ENCODE results near the gene KRT74. TPM values are rescaled to one million over a fixed set of nuclear protein-coding genes. Genes with fewer than 3 reads are reported as not detected.

KRT74 gene
- total and polyA plus RNA-seq, 2 of the 13 experiments (the other 11 are each of a cell fraction or from before 2014, with no cell fraction given), result not detected

DNA sequence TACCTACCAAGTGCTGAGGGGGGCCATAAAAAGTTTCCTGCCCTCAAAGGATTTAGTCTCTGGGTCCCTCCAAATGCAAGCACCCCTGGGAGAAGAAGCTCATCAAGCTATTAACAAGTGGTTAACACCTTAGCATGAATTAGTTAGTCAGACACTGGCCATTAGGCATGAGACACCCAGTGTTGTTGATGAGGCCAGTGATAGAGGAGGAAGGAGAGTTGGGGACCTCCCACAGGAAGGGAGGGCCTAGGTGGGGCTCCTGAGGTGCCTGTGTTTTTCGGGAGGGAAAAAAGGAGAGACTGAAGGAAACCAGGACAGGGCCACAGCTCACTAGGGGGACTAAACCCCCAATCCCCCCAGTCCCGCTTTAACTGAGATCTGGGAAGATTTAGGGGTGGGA is 16.2 kb downstream of the KRT74 start:
- Histone ChIP-seq H3K4me2 (ENCODE audit: low read depth, low read length) (no peak overlapping the region), H3K4me3 (replicated peaks in 1 of 3; ENCODE audit: insufficient read depth in 1 of 3, low read depth in 2 of 3, low read length in 3 of 3) (no peak overlapping the region), H4K20me1 (ENCODE audit: insufficient read depth, low read length) (no peaks in the 10 kb centered on the region), H3K9me3 (ENCODE audit: low read length) (no peaks in the 10 kb centered on the region), H3K27ac (ENCODE audit: extremely low read length, insufficient read depth, low read length) (no peak overlapping the region), H2AFZ (ENCODE audit: low read length) (no peak overlapping the region), H3K27me3 (ENCODE audit: control insufficient read depth in 1 of 2, insufficient read depth in 2 of 2, low read length in 2 of 2) (peaks cover 1 to 35% of the 10 kb centered on the region in 2 experiments; a peak in 3 of 5 replicates), H3K9ac (ENCODE audit: insufficient read depth, low read depth, low read length) (no peak overlapping the region), H3K36me3 (replicated peaks in 1 of 2; ENCODE audit: control insufficient read depth in 1 of 2, insufficient read depth in 2 of 2, low read length in 2 of 2) (no peaks in the 10 kb centered on the region), H3K79me2 (ENCODE audit: insufficient read depth, low read length) (no peaks in the 10 kb centered on the region), H3K4me1 (ENCODE audit: insufficient read depth, low read length) (no peaks in the 10 kb centered on the region)
- no peak for ATAC-seq
- no TSS peak for BruUV-seq (replicated peaks)
- CTCF ChIA-PET (ENCODE audit: low intra/inter-chr PET ratio, low total read pairs), result no interaction called here
- FAIRE-seq, result no peak
- DNase-seq (ENCODE audit: low spot score), result no peak
- in situ Hi-C loops (cut with HindIII; ENCODE audit: extremely low pct_ligation_motif_present, low pct_unique_long_range_greater_than_20kb), result no loop called here
- POLR2A ChIA-PET, result no interaction called here
- 0% methylated on average over 2 of the region's 2 CpGs for WGBS (ENCODE audit: low lambda C conversion rate)
- intact Hi-C loops (cut with micrococcal nuclease; ENCODE audit: unreplicated experiment), result no loop called here
- no peak for TF ChIP-seq ERF (CRISPR knock-in tag; IDR thresholded peaks at IDR 0.05)
- no peak for TF ChIP-seq FOXK1 (CRISPR knock-in tag; IDR thresholded peaks at IDR 0.05; ENCODE audit: borderline replicate concordance, low read depth)
- TF ChIP-seq ZNF766 (CRISPR knock-in tag; IDR thresholded peaks at IDR 0.05; ENCODE audit: borderline replicate concordance), result no peak
- TF ChIP-seq SOX6 (IDR thresholded peaks at IDR 0.05), result no peak
- no peak for TF ChIP-seq SOX6 (CRISPR knock-in tag; IDR thresholded peaks at IDR 0.05)
- TF ChIP-seq MAFF (IDR thresholded peaks at IDR 0.05; ENCODE audit: low read depth, low read length), result no peak
- no peak for TF ChIP-seq PRPF4 (IDR thresholded peaks at IDR 0.05; ENCODE audit: low read depth, low read length, poor library complexity, severe bottlenecking)

DNA sequence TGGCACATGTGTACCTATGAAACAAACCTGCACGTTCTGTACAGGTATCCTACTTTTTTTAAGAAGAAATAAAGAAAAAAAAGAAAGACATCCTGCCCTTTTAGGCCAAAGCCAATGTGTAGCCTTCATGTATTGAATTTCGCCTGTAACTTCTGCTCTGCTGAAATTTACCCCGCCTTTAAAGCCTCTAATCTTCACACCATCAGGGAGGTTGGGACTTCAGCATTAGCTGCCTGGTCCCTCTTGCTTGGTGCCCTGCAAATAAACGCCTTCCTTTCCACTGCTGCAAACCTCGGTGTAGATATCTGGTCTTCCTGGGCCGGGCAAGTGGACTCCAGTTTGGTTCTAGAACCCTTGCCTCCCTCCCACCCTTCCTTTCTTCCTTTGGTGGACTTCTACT is 18.1 kb downstream of the KRT74 start:
- Histone ChIP-seq H3K9ac (ENCODE audit: insufficient read depth, low read depth, low read length) (no peak overlapping the region), H3K4me2 (ENCODE audit: low read depth, low read length) (no peak overlapping the region), H3K27ac (ENCODE audit: extremely low read length, insufficient read depth, low read length) (no peak overlapping the region), H3K27me3 (ENCODE audit: control insufficient read depth in 1 of 2, insufficient read depth in 2 of 2, low read length in 2 of 2) (peaks cover 1 to 52% of the 10 kb centered on the region in 2 experiments; a peak in 3 of 5 replicates), H3K9me3 (ENCODE audit: low read length) (no peaks in the 10 kb centered on the region), H3K36me3 (replicated peaks in 1 of 2; ENCODE audit: control insufficient read depth in 1 of 2, insufficient read depth in 2 of 2, low read length in 2 of 2) (no peaks in the 10 kb centered on the region), H3K4me1 (ENCODE audit: insufficient read depth, low read length) (no peaks in the 10 kb centered on the region), H2AFZ (ENCODE audit: low read length) (no peak overlapping the region), H3K79me2 (ENCODE audit: insufficient read depth, low read length) (no peaks in the 10 kb centered on the region), H3K4me3 (replicated peaks in 1 of 3; ENCODE audit: insufficient read depth in 1 of 3, low read depth in 2 of 3, low read length in 3 of 3) (no peak overlapping the region), H4K20me1 (ENCODE audit: insufficient read depth, low read length) (no peaks in the 10 kb centered on the region)
- ATAC-seq, result no peak
- in situ Hi-C loops (cut with HindIII; ENCODE audit: extremely low pct_ligation_motif_present, low pct_unique_long_range_greater_than_20kb) (no loop called here), intact Hi-C loops (cut with micrococcal nuclease; ENCODE audit: unreplicated experiment) (no loop called here)
- FAIRE-seq, result no peak
- POLR2A ChIA-PET, result no interaction called here
- 3% methylated on average over 6 of the region's 6 CpGs for WGBS (ENCODE audit: low lambda C conversion rate)
- no peak for DNase-seq (ENCODE audit: low spot score)
- CTCF ChIA-PET (ENCODE audit: low intra/inter-chr PET ratio, low total read pairs), result no interaction called here
- BruUV-seq (replicated peaks), result no TSS peak
- TF ChIP-seq KLF6 (CRISPR knock-in tag; IDR thresholded peaks at IDR 0.05) (no peak), HES4 (CRISPR knock-in tag; IDR thresholded peaks at IDR 0.05; ENCODE audit: borderline replicate concordance) (no peak), ZSCAN30 (CRISPR knock-in tag; IDR thresholded peaks at IDR 0.05) (no peak), ZNF878 (CRISPR knock-in tag; IDR thresholded peaks at IDR 0.05) (no peak), REL (CRISPR knock-in tag; conservative IDR thresholded peaks at IDR 0.05) (no peak), GTF3A (CRISPR knock-in tag; conservative IDR thresholded peaks at IDR 0.05) (no peak), NR2F6 (IDR thresholded peaks at IDR 0.05) (no peak), NR2F6 (CRISPR knock-in tag; IDR thresholded peaks at IDR 0.05) (no peak), KDM6A (CRISPR knock-in tag; IDR thresholded peaks at IDR 0.05; ENCODE audit: low read depth) (no peak), GABPA (IDR thresholded peaks at IDR 0.05; ENCODE audit: low read depth, low read length) (no peak), GABPA (CRISPR knock-in tag; IDR thresholded peaks at IDR 0.05; ENCODE audit: low read depth) (no peak)
- TF ChIP-seq, protein P1, sequence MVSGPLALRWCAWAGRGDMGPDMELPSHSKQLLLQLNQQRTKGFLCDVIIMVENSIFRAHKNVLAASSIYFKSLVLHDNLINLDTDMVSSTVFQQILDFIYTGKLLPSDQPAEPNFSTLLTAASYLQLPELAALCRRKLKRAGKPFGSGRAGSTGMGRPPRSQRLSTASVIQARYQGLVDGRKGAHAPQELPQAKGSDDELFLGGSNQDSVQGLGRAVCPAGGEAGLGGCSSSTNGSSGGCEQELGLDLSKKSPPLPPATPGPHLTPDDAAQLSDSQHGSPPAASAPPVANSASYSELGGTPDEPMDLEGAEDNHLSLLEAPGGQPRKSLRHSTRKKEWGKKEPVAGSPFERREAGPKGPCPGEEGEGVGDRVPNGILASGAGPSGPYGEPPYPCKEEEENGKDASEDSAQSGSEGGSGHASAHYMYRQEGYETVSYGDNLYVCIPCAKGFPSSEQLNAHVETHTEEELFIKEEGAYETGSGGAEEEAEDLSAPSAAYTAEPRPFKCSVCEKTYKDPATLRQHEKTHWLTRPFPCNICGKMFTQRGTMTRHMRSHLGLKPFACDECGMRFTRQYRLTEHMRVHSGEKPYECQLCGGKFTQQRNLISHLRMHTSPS (CRISPR knock-in tag; IDR thresholded peaks at IDR 0.05; ENCODE audit: low read depth), result no peak
- TF ChIP-seq, protein P2, sequence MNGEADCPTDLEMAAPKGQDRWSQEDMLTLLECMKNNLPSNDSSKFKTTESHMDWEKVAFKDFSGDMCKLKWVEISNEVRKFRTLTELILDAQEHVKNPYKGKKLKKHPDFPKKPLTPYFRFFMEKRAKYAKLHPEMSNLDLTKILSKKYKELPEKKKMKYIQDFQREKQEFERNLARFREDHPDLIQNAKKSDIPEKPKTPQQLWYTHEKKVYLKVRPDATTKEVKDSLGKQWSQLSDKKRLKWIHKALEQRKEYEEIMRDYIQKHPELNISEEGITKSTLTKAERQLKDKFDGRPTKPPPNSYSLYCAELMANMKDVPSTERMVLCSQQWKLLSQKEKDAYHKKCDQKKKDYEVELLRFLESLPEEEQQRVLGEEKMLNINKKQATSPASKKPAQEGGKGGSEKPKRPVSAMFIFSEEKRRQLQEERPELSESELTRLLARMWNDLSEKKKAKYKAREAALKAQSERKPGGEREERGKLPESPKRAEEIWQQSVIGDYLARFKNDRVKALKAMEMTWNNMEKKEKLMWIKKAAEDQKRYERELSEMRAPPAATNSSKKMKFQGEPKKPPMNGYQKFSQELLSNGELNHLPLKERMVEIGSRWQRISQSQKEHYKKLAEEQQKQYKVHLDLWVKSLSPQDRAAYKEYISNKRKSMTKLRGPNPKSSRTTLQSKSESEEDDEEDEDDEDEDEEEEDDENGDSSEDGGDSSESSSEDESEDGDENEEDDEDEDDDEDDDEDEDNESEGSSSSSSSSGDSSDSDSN (CRISPR knock-in tag; IDR thresholded peaks at IDR 0.05), result no peak

All from HepG2 (cell line).